AG04450 (cell line): ENCODE results near the gene PLPP3. TPM values are rescaled to one million over a fixed set of nuclear protein-coding genes. Genes with fewer than 3 reads are reported as not detected.

Experiments
- CTCF ChIA-PET: fragments of 300-600, 350-600 bp; formaldehyde crosslinking; extraction: SDS; loops from one replicate; lab custom pipeline; 2022; ENCODE audit warnings: antibody characterized with exemption, inconsistent platforms; lab: Charles Lee
- POLR2A ChIA-PET: fragments of 350-600 bp; formaldehyde crosslinking; extraction: SDS; loops from one replicate; lab custom pipeline; 2021; ENCODE audit warnings: antibody characterized with exemption, inconsistent platforms; lab: Yijun Ruan, JAX
- DNase-seq: peaks from one replicate; pipeline ENCODE4 v3.0.0-alpha.2; 2011; ENCODE audit warnings: low read depth, low spot score
- H3K27ac ChIP-seq: one replicate; pipeline ENCODE4 v1.5.1; 2012; ENCODE audit warnings: low read depth, low read length, control low read depth
- H3K27me3 ChIP-seq: one replicate; pipeline ENCODE4 v1.6.0; 2012; ENCODE audit warnings: low read length; ENCODE audit not compliant: control insufficient read depth, insufficient read depth
- H3K4me3 ChIP-seq: 2 replicates; pipeline ENCODE4 v1.5.1; 2011; ENCODE audit warnings: mild to moderate bottlenecking, low read depth, low read length, control low read depth
- H3K9me3 ChIP-seq: 2 replicates; pipeline ENCODE4 v1.5.1; 2012; ENCODE audit warnings: low read length; ENCODE audit not compliant: control insufficient read depth, insufficient read depth
- CTCF ChIP-seq: IDR thresholded peaks from 2 replicates; pipeline ENCODE4 v1.5.1; 2011; ENCODE audit warnings: low read depth, low read length, control low read depth, inconsistent platforms
- polyA plus RNA-seq: library from polyadenylated mRNA; depleted of rRNA; stranded (reverse); fragments of >200 nt; gene quantifications from 2 replicates; pipeline ENCODE4 v1.2.3, GENCODE V29; 2011

The PLPP3 gene
- polyA plus RNA-seq, 1 experiment, result 210 TPM

GRCh38 chr1:56545711-56546110, 33.7 kb downstream of the PLPP3 start:
- no peak for TF ChIP-seq CTCF
- POLR2A ChIA-PET, result no interaction called here
- CTCF ChIA-PET, result no interaction called here
- Histone ChIP-seq H3K9me3 (no peaks in the 10 kb centered on the region), H3K27me3 (no peaks in the 10 kb centered on the region), H3K4me3 (no peak overlapping the region), H3K27ac (no peak overlapping the region)
- no peak for DNase-seq

- Histone ChIP-seq H3K9me3 (no peaks in the 10 kb centered on the region), H3K4me3 (no peak overlapping the region), H3K27me3 (no peaks in the 10 kb centered on the region), H3K27ac (no peak overlapping the region)
- CTCF ChIA-PET, result no interaction called here
- no peak for TF ChIP-seq CTCF
- no peak for DNase-seq
- POLR2A ChIA-PET, result no interaction called here
Measured at GRCh38 chr1:56543783-56544612, 35.4 kb downstream of the PLPP3 start.

DNA sequence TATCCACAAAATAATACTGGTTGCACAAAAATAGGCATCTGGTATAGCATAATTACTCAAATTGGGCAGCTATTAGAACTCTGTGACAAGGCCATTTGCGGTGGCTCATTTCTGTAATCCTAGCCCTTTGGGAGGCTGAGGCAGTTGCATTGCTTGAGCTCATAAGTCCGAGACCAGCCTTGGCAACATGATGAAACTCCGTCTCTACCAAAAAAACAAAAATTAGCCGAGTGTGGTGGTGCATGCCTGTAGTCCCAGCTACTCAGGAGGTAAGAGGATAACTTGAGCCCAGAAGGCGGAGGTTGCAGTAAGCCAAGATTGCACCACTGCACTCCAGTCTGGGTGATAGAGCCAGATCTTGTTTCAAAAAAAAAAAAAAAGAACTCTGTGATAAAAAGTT, 36.7 kb downstream of the PLPP3 start:
- no peak for TF ChIP-seq CTCF
- H3K27ac ChIP-seq, result no peak overlapping the region
- no peak for DNase-seq
- CTCF ChIA-PET, result interaction anchor here (0.5 kb wide), 1 partner anchor 1168 kb away, joined by 3 read pairs; no protein-coding TSS in a partner anchor
- no peak overlapping the region for H3K4me3 ChIP-seq
- no peaks in the 10 kb centered on the region for H3K27me3 ChIP-seq
- H3K9me3 ChIP-seq, result no peaks in the 10 kb centered on the region
- POLR2A ChIA-PET, result no interaction called here

- no peak for TF ChIP-seq CTCF
- CTCF ChIA-PET, result no interaction called here
Measured at GRCh38 chr1:56541408-56541807, 38.0 kb downstream of the PLPP3 start.

DNA sequence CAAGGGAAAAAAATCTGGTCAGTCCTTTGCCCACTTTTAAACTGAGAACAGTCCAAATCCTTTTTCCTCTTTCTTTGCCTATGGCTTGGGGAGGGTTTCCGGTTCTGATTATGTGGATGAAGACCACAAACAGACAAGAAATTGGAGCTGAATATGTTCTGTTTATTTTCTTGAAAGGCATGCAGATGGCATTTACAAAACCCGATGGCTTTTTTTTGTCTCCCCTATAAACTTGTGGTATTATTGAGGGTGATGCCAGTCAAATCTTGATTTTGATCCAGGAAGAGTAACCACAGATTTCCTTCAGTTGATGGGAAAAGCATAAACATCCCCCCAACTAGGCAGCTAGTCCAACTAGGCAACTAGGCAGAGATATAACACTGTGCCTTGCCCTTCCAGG, 38.9 kb downstream of the PLPP3 start:
- POLR2A ChIA-PET, result no interaction called here
- Histone ChIP-seq H3K9me3 (no peaks in the 10 kb centered on the region), H3K27ac (no peak overlapping the region), H3K4me3 (no peak overlapping the region), H3K27me3 (no peaks in the 10 kb centered on the region)
- TF ChIP-seq CTCF, result no peak
- DNase-seq, result no peak
- CTCF ChIA-PET, result no interaction called here

More at GRCh38 chr1:56541408-56541807, 38.0 kb downstream of the PLPP3 start:
- Histone ChIP-seq H3K27ac (no peak overlapping the region), H3K27me3 (no peaks in the 10 kb centered on the region), H3K9me3 (no peaks in the 10 kb centered on the region), H3K4me3 (no peak overlapping the region)
- POLR2A ChIA-PET, result no interaction called here
- DNase-seq, result no peak
